NOMO-1 (cell line): ENCODE results near the gene URAD.

Source experiments
- DNase-seq, 2 experiments: peaks; one replicate each; lab custom pipeline; 2025; ENCODE audit not compliant: unreplicated experiment in 2 of 2; lab: John Stamatoyannopoulos, UW

URAD gene

GRCh38 chr13:27960362-27961226 is 27.9 kb downstream of the URAD start:
- peak; percentile 75 to 88 for DNase-seq

GRCh38 chr13:27959976-27960361 is 28.5 kb downstream of the URAD start:
- no peak for DNase-seq

- no peak for DNase-seq
Measured at GRCh38 chr13:27956576-27957300, 31.8 kb downstream of the URAD start.

GRCh38 chr13:27955014-27955591 is 33.4 kb downstream of the URAD start:
- DNase-seq = no peak

- DNase-seq = no peak
Measured at GRCh38 chr13:27954406-27954851, 34.1 kb downstream of the URAD start.

- peak; percentile 91 to 95 for DNase-seq
Measured at GRCh38 chr13:27953676-27954405, 34.7 kb downstream of the URAD start.

- DNase-seq = peak in 1 of 2 experiments; percentile 50
Measured at GRCh38 chr13:27952876-27953675, 35.4 kb downstream of the URAD start.

- no peak for DNase-seq
Measured at GRCh38 chr13:27942972-27943371, 45.5 kb downstream of the URAD start.

- peak; percentile 22 to 38 for DNase-seq
Measured at GRCh38 chr13:27933580-27934328, 54.7 kb downstream of the URAD start.

GRCh38 chr13:27933118-27933517 is 55.4 kb downstream of the URAD start:
- DNase-seq = peak; percentile 22 to 57

- no peak for DNase-seq
Measured at GRCh38 chr13:27929868-27930267, 58.6 kb downstream of the URAD start.

GRCh38 chr13:27928805-27929753 is 59.4 kb downstream of the URAD start:
- DNase-seq = no peak

- no peak for DNase-seq
Measured at GRCh38 chr13:27928353-27928804, 60.1 kb downstream of the URAD start.
